Brain microvascular endothelial cell (primary cell): Measurements from ENCODE around the gene HPN.
"Not testable (repeated sequence)": the region's sequence is repeated elsewhere in the genome, so short reads cannot be mapped to it uniquely, and the experiment has no call there.

ENCODE experiments used
- DNase-seq: peaks from one replicate; pipeline ENCODE4 v3.0.0-alpha.2; 2020
- H3K27ac ChIP-seq: fragments of 250-450 bp; sonication (Bioruptor Pico); 2 replicates; pipeline ENCODE4 v1.5.1; 2020; ENCODE audit warnings: mild to moderate bottlenecking, moderate library complexity
- H3K27me3 ChIP-seq: fragments of 250-450 bp; sonication (Bioruptor Pico); replicated peaks from 2 replicates; pipeline ENCODE4 v1.5.1; 2020; ENCODE audit warnings: mild to moderate bottlenecking
- H3K36me3 ChIP-seq: fragments of 250-450 bp; sonication (Bioruptor Pico); replicated peaks from 2 replicates; pipeline ENCODE4 v1.5.1; 2020; ENCODE audit warnings: mild to moderate bottlenecking
- H3K4me3 ChIP-seq: 2 replicates; pipeline ENCODE4 v1.5.1; 2011; ENCODE audit warnings: low read depth, mild to moderate bottlenecking, control low read depth, low read length, moderate library complexity
- in situ Hi-C: cut with HindIII; loops from 2 replicates; pipeline ENCODE4 v1.10.0; 2017; ENCODE audit warnings: low sequenced_read_pairs, low pct_ligation_motif_present
- TF ChIP-seq, protein P1 (sequence below): IDR thresholded peaks from 2 replicates; pipeline ENCODE4 v1.5.1; 2011; ENCODE audit warnings: low read depth, mild to moderate bottlenecking, moderate library complexity, low read length, control low read depth, inconsistent platforms; ENCODE audit errors: missing control alignments

The HPN gene

DNA sequence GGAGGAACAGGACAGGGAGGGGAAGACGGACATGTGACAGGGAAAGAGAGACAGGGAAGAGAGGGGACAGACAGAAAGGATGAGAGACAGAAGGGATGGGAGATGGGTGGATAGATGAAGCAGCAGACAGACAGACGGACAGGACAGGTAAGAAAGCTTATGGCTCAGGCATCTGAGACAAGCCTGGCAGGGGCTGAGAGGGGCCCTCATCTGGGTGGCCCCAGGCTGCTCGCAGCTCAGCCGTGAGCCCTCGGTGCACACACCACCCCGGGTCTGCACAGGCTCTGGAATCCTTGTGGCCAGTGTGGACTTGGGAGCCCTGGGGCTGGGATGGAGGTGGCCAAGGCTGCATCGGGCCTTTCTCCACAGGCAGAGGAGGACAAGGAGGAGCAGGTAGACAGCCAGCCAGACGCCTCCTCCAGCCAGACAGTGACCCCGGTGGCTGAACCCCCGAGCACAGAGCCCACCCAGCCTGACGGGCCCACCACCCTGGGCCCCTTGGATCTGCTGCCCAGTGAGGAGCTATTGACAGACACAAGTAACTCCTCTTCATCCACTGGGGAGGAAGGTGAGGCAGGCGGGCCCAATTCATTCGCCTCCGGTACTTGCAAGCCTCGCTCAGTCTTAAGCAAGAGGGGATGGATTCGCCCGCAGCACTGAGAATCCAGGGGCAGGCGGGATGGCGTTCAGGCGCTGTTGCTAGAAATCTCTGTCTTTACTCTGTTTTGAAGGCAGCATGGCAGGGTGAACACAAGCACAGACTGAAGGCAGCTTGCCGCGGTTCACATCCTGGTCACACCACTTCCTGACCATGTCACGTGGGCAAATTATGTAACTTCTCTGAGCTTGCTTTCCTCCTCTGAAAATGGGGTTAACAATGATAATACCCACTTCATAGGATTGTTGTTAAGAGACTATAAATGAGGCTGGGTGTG is 27.4 kb upstream of the HPN start:
- peaks cover 56% of the 10 kb centered on the region for H3K36me3 ChIP-seq
- H3K27ac ChIP-seq = no peak overlapping the region
- H3K27me3 ChIP-seq = no peaks in the 10 kb centered on the region
- no peak overlapping the region for H3K4me3 ChIP-seq
- in situ Hi-C loops = no loop called here
- no peak for DNase-seq
- TF ChIP-seq, protein P1, sequence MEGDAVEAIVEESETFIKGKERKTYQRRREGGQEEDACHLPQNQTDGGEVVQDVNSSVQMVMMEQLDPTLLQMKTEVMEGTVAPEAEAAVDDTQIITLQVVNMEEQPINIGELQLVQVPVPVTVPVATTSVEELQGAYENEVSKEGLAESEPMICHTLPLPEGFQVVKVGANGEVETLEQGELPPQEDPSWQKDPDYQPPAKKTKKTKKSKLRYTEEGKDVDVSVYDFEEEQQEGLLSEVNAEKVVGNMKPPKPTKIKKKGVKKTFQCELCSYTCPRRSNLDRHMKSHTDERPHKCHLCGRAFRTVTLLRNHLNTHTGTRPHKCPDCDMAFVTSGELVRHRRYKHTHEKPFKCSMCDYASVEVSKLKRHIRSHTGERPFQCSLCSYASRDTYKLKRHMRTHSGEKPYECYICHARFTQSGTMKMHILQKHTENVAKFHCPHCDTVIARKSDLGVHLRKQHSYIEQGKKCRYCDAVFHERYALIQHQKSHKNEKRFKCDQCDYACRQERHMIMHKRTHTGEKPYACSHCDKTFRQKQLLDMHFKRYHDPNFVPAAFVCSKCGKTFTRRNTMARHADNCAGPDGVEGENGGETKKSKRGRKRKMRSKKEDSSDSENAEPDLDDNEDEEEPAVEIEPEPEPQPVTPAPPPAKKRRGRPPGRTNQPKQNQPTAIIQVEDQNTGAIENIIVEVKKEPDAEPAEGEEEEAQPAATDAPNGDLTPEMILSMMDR = no peak

DNA sequence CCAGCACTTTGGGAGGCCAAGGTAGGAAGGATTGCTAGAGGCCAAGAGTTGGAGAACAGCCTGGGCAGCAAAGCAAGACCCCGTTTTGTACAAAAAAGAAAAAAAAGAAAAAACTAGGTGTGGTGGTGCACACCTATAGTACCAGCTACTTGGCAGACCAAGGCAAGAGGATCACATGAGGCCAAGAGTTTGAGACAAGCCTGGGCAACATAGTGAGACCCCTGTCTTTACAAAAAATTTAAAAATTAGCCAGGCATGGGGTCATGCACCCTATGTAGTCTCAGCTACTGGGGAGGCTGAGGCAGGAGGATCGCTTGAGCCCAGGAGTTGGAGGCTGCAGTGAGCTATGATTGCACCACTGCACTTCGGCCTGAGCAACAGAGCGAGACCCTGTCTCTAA is 26.7 kb upstream of the HPN start:
- in situ Hi-C loops, H3K27me3 ChIP-seq, DNase-seq, H3K4me3 ChIP-seq, H3K27ac ChIP-seq: not testable (repeated sequence)
- peaks cover 56% of the 10 kb centered on the region for H3K36me3 ChIP-seq

GRCh38 chr19:35015270-35015953 is 26.1 kb upstream of the HPN start:
- Histone ChIP-seq H3K4me3 (no peak overlapping the region), H3K27ac (no peak overlapping the region), H3K27me3 (no peaks in the 10 kb centered on the region), H3K36me3 (peaks cover 55% of the 10 kb centered on the region)
- in situ Hi-C loops = no loop called here
- DNase-seq = no peak
- TF ChIP-seq, protein P1 = no peak

DNA sequence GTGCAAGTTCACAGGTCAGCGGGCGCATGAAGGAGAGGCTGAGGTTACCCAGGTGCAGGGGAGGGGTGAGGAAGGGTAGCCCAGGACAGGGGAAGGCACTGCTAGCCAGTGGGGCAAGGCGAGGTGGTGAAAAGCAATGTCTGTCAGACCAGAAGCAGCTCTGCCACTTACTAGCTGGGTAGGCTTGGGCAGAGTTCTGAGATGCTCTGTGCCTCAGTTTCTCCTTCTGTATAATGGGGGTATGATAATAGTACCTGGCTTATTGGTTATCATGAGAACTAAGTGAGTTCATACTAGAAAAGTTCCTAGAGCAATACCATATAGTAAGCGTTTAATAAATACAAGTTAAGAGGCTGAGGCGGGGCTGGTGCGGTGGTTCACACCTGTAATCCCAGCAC is 25.6 kb upstream of the HPN start:
- Histone ChIP-seq H3K27me3 (no peaks in the 10 kb centered on the region), H3K27ac (no peak overlapping the region), H3K36me3 (peaks cover 55% of the 10 kb centered on the region), H3K4me3 (no peak overlapping the region)
- TF ChIP-seq, protein P1 = no peak
- in situ Hi-C loops = no loop called here
- no peak for DNase-seq

GRCh38 chr19:35017507-35017906 is 24.0 kb upstream of the HPN start:
- H3K27me3 ChIP-seq = no peaks in the 10 kb centered on the region
- H3K4me3 ChIP-seq = no peak overlapping the region
- H3K27ac ChIP-seq = no peak overlapping the region
- TF ChIP-seq, protein P1 = no peak
- H3K36me3 ChIP-seq = peaks cover 61% of the 10 kb centered on the region
- in situ Hi-C loops = no loop called here
- no peak for DNase-seq

DNA sequence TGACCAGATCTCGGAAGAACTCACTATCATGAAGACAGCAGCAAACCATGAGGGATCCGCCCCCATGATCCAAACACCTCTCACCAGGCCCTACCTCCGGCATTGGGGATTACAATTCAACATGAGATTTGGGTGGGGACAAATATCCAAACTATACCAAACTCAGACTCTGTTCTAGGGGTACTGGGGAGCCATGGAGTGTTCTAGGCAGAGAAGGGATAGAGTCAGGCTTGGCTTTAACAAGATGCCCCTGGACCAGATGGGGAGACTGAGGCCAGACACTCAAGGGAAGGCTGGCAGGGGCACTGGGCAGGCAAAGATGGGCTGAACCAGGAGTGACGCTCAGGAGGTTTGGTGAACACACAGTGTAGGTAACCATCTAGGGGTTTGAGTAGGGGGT is 23.1 kb upstream of the HPN start:
- TF ChIP-seq, protein P1 = no peak

More for the DNA sequence above, 23.1 kb upstream of the HPN start:
- no peaks in the 10 kb centered on the region for H3K27me3 ChIP-seq
- H3K27ac ChIP-seq = no peak overlapping the region
- H3K36me3 ChIP-seq = peaks cover 67% of the 10 kb centered on the region
- in situ Hi-C loops = no loop called here
- H3K4me3 ChIP-seq = no peak overlapping the region
- DNase-seq = no peak
